Activated CD4-positive, alpha-beta memory T cell treated with anti-CD3 and anti-CD28 coated beads for 36 hours (primary cell): ENCODE results near the gene PGLYRP2. TPM values are rescaled to one million over a fixed set of nuclear protein-coding genes. Genes with fewer than 3 reads are reported as not detected.

Experiments
- CTCF ChIA-PET: fragments of 350-600 bp; sonication (Branson Sonifier 250); formaldehyde crosslinking; loops from one replicate; lab custom pipeline; 2021; ENCODE audit warnings: antibody characterized with exemption, inconsistent platforms; lab: Charles Lee
- POLR2A ChIA-PET: fragments of 350-600 bp; sonication (Branson Sonifier 250); formaldehyde crosslinking; loops from one replicate; lab custom pipeline; 2021; ENCODE audit warnings: antibody characterized with exemption; lab: Charles Lee
- DNase-seq: peaks from one replicate; pipeline ENCODE4 v3.0.0-alpha.2; 2020
- H3K27ac Mint-ChIP-seq: one replicate; pipeline ENCODE4 v1.8.0; 2021; ENCODE audit warnings: mixed read lengths
- H3K27me3 Mint-ChIP-seq: one replicate; pipeline ENCODE4 v1.8.0; 2021; ENCODE audit warnings: mixed read lengths
- H3K36me3 Mint-ChIP-seq: one replicate; pipeline ENCODE4 v1.8.0; 2021; ENCODE audit warnings: mixed read lengths
- H3K4me1 Mint-ChIP-seq: one replicate; pipeline ENCODE4 v1.8.0; 2021; ENCODE audit warnings: low read depth, mixed read lengths
- H3K4me3 Mint-ChIP-seq: one replicate; pipeline ENCODE4 v1.8.0; 2021; ENCODE audit warnings: mild to moderate bottlenecking, mixed read lengths
- H3K9me3 Mint-ChIP-seq: one replicate; pipeline ENCODE4 v1.8.0; 2021; ENCODE audit warnings: mixed read lengths
- intact Hi-C: fragments of 100-400 bp; cut with micrococcal nuclease; formaldehyde crosslinking; loops from one replicate; pipeline ENCODE4 v1.15.1; 2023
- total RNA-seq, 2 experiments: library from RNA; stranded (reverse); gene quantifications; one replicate each; pipeline ENCODE4 v1.2.3, GENCODE V29; 2021

Gene PGLYRP2
- total RNA-seq, 2 experiments from 2014 or later: 0.24 TPM; not detected in 1

DNA sequence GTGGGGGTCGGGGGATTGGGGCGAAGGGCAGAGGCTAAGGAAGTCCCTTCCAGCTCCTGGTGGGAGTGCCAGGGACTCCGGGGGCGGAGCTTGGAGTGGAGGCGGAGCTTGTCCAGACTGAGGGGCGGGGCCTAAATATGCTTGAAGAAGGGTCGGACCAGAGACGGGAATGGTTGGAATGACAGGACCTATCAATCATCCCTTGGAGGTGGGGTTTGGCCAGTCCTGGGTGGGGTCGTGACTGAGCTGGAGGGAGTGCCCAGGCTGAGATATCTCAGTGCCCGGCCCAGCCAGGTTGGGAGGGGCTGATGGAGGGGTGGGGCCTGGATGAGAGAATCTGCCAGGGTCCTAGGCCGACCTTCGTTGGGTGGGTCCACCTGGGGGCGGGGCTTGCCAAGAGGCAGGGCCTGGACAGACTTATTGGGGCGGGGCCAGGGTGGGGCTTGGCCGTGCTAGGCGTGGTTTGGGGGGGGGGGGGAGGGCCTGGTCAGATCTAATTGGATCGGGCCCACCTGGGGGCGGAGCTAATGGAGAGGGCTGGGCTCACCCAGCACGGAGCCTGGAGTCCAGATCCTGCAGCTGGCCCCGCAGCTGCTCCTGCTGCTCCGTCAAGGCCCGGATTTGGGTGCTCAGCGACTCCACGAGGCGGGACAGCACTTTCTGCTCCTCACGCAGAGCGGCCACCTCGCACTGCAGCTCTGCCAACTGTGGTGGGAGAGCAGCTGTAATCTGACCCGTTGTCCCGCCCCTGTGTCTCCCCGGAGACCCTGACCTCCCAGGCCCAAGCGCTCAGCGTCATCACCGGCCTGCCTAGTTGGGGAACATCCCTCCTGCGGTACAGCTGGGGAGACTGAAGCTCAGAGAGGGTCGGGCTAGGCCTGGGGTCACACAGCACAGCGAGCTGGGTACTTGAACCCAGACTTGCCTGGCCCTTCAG, 26.9 kb downstream of the PGLYRP2 start:
- peak; percentile 38 for DNase-seq
- Mint-ChIP-seq H3K36me3 (peaks cover 48% of the 10 kb centered on the region), H3K4me3 (no peak overlapping the region), H3K9me3 (no peaks in the 10 kb centered on the region), H3K27me3 (no peaks in the 10 kb centered on the region), H3K4me1 (peaks cover 20% of the 10 kb centered on the region), H3K27ac (no peak overlapping the region)
- CTCF ChIA-PET: interaction anchor here (0.8 to 2.9 kb wide), 4 partner anchors 11 to 103 kb away, joined by 3 to 8 read pairs (median 4); partner anchors contain the start of gene AKAP8L
- POLR2A ChIA-PET: interaction anchor here (0.6 to 1.5 kb wide), 4 partner anchors 11 to 33 kb away, joined by 3 to 4 read pairs (median 4); partner anchors contain the start of genes AKAP8L and RASAL3
- intact Hi-C loops: no loop called here

DNA sequence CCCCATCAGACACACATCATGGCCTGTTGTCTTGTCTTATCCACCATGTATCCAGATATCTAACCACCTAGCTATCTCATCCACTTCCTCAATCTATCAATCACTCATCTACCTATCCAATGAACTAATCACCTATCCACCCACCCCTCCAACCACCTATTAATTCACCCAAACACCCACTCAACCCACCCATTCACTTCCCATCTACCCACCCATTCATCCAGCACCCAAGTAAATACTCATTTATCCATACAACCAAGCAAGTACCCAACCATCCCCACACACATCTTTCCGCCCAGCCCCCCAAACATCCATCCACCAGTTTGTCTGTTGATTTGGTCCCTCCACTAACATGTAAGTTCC, 28.8 kb downstream of the PGLYRP2 start:
- H3K27me3 Mint-ChIP-seq: no peaks in the 10 kb centered on the region
- peaks cover 40% of the 10 kb centered on the region for H3K36me3 Mint-ChIP-seq
- H3K9me3 Mint-ChIP-seq: no peaks in the 10 kb centered on the region
- peaks cover 20% of the 10 kb centered on the region for H3K4me1 Mint-ChIP-seq
- no peak for DNase-seq
- intact Hi-C loops: no loop called here
- peak overlapping the region; percentile 81 for H3K27ac Mint-ChIP-seq
- POLR2A ChIA-PET: interaction anchor here (0.7 to 0.8 kb wide), 2 partner anchors 14 to 17 kb away, joined by 3 to 4 read pairs; partner anchors contain the start of gene RASAL3
- CTCF ChIA-PET: interaction anchor here (0.9 to 2.9 kb wide), 3 partner anchors 13 to 105 kb away, joined by 3 to 11 read pairs (median 8); partner anchors contain the start of gene AKAP8L
- H3K4me3 Mint-ChIP-seq: peak overlapping the region; percentile 62

- Mint-ChIP-seq H3K9me3 (no peaks in the 10 kb centered on the region), H3K27ac (peak within 1 kb of the TSS; percentile 81), H3K4me3 (peak within 1 kb of the TSS; percentile 62), H3K4me1 (peaks cover 14% of the 10 kb centered on the region), H3K27me3 (no peaks in the 10 kb centered on the region), H3K36me3 (peaks cover 34% of the 10 kb centered on the region)
- peak; percentile 88 for DNase-seq
- CTCF ChIA-PET: interaction anchor here (0.9 to 2.9 kb wide), 3 partner anchors 14 to 106 kb away, joined by 3 to 11 read pairs (median 8); partner anchors contain the start of gene AKAP8L
- POLR2A ChIA-PET: interaction anchor here (0.7 to 0.8 kb wide), 2 partner anchors 15 to 17 kb away, joined by 3 to 4 read pairs; partner anchors contain the start of gene RASAL3
- intact Hi-C loops: loop anchor here (2.0 kb wide), 1 partner anchor 17 kb away; no protein-coding TSS in a partner anchor
Measured at GRCh38 chr19:15449620-15450527, 29.4 kb downstream of the PGLYRP2 start, which contains the start of gene WIZ. Gene WIZ, minus strand, starts transcription at chr19:15449956. Its CDS starts 1,649 bp downstream, at chr19:15448307.

- Mint-ChIP-seq H3K4me1 (peaks cover 14% of the 10 kb centered on the region), H3K4me3 (peak overlapping the region; percentile 52), H3K27ac (peak overlapping the region; percentile 29), H3K27me3 (no peaks in the 10 kb centered on the region), H3K9me3 (no peaks in the 10 kb centered on the region), H3K36me3 (peaks cover 26% of the 10 kb centered on the region)
- POLR2A ChIA-PET: interaction anchor here (1.0 kb wide), 1 partner anchor 18 kb away, joined by 3 read pairs; no protein-coding TSS in a partner anchor
- CTCF ChIA-PET: interaction anchor here (1.9 kb wide), 1 partner anchor 30 kb away, joined by 8 read pairs; the partner anchor contains the start of gene AKAP8L
- DNase-seq: no peak
- intact Hi-C loops: loop anchor here (2.0 kb wide), 1 partner anchor 16 kb away; no protein-coding TSS in a partner anchor
Measured at GRCh38 chr19:15448778-15449619, 30.3 kb downstream of the PGLYRP2 start.

- ChIA-PET CTCF (interaction anchor here (1.9 kb wide), 1 partner anchor 29 kb away, joined by 8 read pairs; the partner anchor contains the start of gene AKAP8L), POLR2A (interaction anchor here (1.0 kb wide), 2 partner anchors 19 to 69 kb away, joined by 3 read pairs; no protein-coding TSS in a partner anchor)
- intact Hi-C loops: loop anchor here (2.0 kb wide), 1 partner anchor 15 kb away; no protein-coding TSS in a partner anchor
- peak overlapping the region; percentile 29 for H3K27ac Mint-ChIP-seq
- no peak for DNase-seq
- H3K27me3 Mint-ChIP-seq: no peaks in the 10 kb centered on the region
- no peaks in the 10 kb centered on the region for H3K9me3 Mint-ChIP-seq
- peaks cover 14% of the 10 kb centered on the region for H3K4me1 Mint-ChIP-seq
- peak overlapping the region; percentile 52 for H3K4me3 Mint-ChIP-seq
- H3K36me3 Mint-ChIP-seq: peaks cover 20% of the 10 kb centered on the region
Measured at GRCh38 chr19:15448044-15448777, 31.1 kb downstream of the PGLYRP2 start.

DNA sequence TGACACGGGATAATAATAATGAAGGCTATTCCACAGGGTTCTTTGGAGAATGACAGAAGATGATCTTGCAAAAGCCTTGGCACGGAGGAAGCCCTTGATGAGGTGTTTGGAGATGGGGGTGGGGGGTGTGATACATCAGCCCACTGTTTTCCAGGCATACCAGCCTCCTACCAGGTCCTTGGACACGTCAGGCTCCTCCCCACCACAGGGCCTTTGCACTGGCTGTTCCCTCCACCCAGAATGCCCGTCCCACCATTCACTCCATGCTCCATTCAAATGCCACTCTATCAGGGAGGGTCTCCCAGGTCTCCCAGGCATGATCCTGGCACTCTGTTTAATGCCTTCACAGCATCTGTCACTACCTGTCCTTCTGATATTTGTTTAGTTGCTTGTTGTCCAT, 32.2 kb downstream of the PGLYRP2 start:
- H3K27ac Mint-ChIP-seq: no peak overlapping the region
- H3K4me3 Mint-ChIP-seq: no peak overlapping the region
- no peaks in the 10 kb centered on the region for H3K27me3 Mint-ChIP-seq
- intact Hi-C loops: no loop called here
- H3K4me1 Mint-ChIP-seq: peaks cover 14% of the 10 kb centered on the region
- ChIA-PET POLR2A (interaction anchor here (1.0 kb wide), 1 partner anchor 68 kb away, joined by 3 read pairs; no protein-coding TSS in a partner anchor), CTCF (interaction anchor here (1.9 kb wide), 1 partner anchor 28 kb away, joined by 8 read pairs; the partner anchor contains the start of gene AKAP8L)
- DNase-seq: no peak
- no peaks in the 10 kb centered on the region for H3K9me3 Mint-ChIP-seq
- peaks cover 15% of the 10 kb centered on the region for H3K36me3 Mint-ChIP-seq

DNA sequence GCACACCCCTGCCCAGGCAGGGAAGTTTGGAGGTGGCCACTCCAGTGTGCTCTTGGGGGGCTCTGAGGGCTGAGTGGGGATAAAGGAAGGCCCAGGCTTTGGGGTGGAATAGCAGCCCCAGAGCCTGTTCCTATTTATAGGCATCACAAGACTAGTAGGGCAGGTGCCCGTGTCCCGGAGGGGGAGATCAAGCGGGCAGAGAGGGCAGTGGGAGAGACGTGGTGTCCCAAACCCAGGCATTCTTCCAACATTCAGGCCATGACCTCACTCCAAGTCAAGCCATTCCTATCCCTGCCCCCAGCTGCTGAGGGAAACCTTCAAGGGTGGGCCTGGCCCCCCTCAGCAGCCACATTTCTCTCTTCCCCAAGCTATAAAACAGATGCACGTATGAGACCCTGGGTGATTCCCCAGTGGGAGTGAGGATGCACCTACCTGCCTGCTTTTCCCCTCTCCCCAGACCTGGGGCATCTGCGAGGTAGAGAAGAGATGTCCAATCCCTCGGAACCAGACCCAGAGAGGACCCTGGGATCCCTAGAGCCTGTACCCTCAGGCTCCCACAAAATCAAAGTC, 33.4 kb downstream of the PGLYRP2 start:
- POLR2A ChIA-PET: no interaction called here
- no peak for DNase-seq
- H3K27me3 Mint-ChIP-seq: no peaks in the 10 kb centered on the region
- peaks cover 12% of the 10 kb centered on the region for H3K4me1 Mint-ChIP-seq
- H3K9me3 Mint-ChIP-seq: no peaks in the 10 kb centered on the region
- H3K27ac Mint-ChIP-seq: peak overlapping the region; percentile 24
- intact Hi-C loops: no loop called here
- CTCF ChIA-PET: no interaction called here
- H3K36me3 Mint-ChIP-seq: peaks cover 4% of the 10 kb centered on the region
- no peak overlapping the region for H3K4me3 Mint-ChIP-seq

- peaks cover 9% of the 10 kb centered on the region for H3K4me1 Mint-ChIP-seq
- intact Hi-C loops: no loop called here
- no peaks in the 10 kb centered on the region for H3K9me3 Mint-ChIP-seq
- no peak for DNase-seq
- no peak overlapping the region for H3K27ac Mint-ChIP-seq
- CTCF ChIA-PET: no interaction called here
- H3K36me3 Mint-ChIP-seq: peaks cover under 1% of the 10 kb centered on the region
- no peaks in the 10 kb centered on the region for H3K27me3 Mint-ChIP-seq
- POLR2A ChIA-PET: no interaction called here
- no peak overlapping the region for H3K4me3 Mint-ChIP-seq
Measured at GRCh38 chr19:15445227-15445605, 34.1 kb downstream of the PGLYRP2 start.

GRCh38 chr19:15444505-15445226, 34.6 kb downstream of the PGLYRP2 start:
- no peaks in the 10 kb centered on the region for H3K9me3 Mint-ChIP-seq
- H3K36me3 Mint-ChIP-seq: no peaks in the 10 kb centered on the region
- no peak overlapping the region for H3K27ac Mint-ChIP-seq
- no peaks in the 10 kb centered on the region for H3K27me3 Mint-ChIP-seq
- no peak overlapping the region for H3K4me3 Mint-ChIP-seq
- POLR2A ChIA-PET: no interaction called here
- CTCF ChIA-PET: no interaction called here
- peaks cover 7% of the 10 kb centered on the region for H3K4me1 Mint-ChIP-seq
- no peak for DNase-seq
- intact Hi-C loops: no loop called here
